Spleen (tissue), 7 donors: ENCODE measurements around the gene OR10G4.

Experiments used
- CTCF ChIP-seq, 11 experiments: fragments of 200-600 bp in 7 of 11; fragments of 450-650 bp in 4 of 11; sonication (generic) in 4 of 11; IDR thresholded peaks in 8 of 11; conservative IDR thresholded peaks in 3 of 11; 1 replicate in 7 of 11; 2 replicates in 4 of 11; pipeline versions ENCODE4 v1.4.0 to v1.8.0; 2016 to 2021; ENCODE audit warnings: antibody characterized with exemption in 11 of 11, inconsistent platforms in 4 of 11, mild to moderate bottlenecking in 1 of 11
- POLR2A ChIP-seq, 3 donors: fragments of 450-650 bp; IDR thresholded peaks; one replicate each; pipeline ENCODE4 v1.5.1; 2017; ENCODE audit warnings: antibody characterized with exemption in 3 of 3, mild to moderate bottlenecking in 1 of 3
- POLR2AphosphoS5 ChIP-seq, 3 donors: sonication (generic); formaldehyde crosslinking; IDR thresholded peaks; one replicate each; pipeline ENCODE4 v1.5.1; 2017; ENCODE audit warnings: antibody characterized with exemption in 3 of 3
- donor health status: DM: no; HTN: no; CAD: no; lungs with moderate emphysema.
- donor health status: DM: no; HTN: no; CAD: no.
- donor health status: DM: no; HTN: no; CAD: no.

DNA sequence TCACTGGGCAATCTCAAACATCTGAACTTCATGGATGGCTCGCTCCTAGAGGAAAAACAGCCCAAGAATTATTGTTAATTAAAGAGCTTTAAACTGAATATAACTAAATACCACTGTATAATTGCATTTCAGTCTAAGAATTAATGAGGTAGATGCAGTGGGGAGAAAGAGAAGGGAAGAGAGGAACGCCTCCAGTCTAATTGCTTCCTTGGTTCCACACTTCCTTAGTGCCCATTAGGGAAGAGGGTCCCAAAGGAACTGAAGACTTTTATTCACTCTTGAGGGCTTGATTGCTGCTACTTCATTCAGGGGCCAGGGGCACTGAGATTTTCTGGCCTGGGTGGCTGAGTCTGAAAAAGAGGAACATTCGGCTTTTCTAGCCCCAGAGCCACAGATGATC, 40.2 kb downstream of the OR10G4 start:
- TF ChIP-seq POLR2A (IDR thresholded peaks at IDR 0.05) (no peak), CTCF (IDR thresholded peaks at IDR 0.05 in 8 of 11, conservative IDR thresholded peaks at IDR 0.05 in 3 of 11) (no peak), POLR2AphosphoS5 (IDR thresholded peaks at IDR 0.05) (no peak)
